Liver (tissue), 3 donors: ENCODE data around the gene MTSS2.

Experiments
- CTCF ChIP-seq: fragments of 150-350 bp; IDR thresholded peaks from 2 replicates; pipeline ENCODE4 v1.5.1; 2017; ENCODE audit warnings: improper control_type of control experiment, low read depth, low read length; ENCODE audit not compliant: missing input control
- EGR1 ChIP-seq, 2 donors: IDR thresholded peaks; 2 replicates each; pipeline ENCODE4 v1.6.1; 2016 to 2018; ENCODE audit warnings: antibody characterized with exemption in 2 of 2, low read depth in 2 of 2
- TAF1 ChIP-seq: conservative IDR thresholded peaks from 2 replicates; pipeline ENCODE4 v1.6.1; 2016; ENCODE audit warnings: antibody characterized with exemption, mild to moderate bottlenecking
- donor health status: healthy.
- donor health status: healthy.

GRCh38 chr16:70665806-70666735 is 19.8 kb downstream of the MTSS2 start:
- TF ChIP-seq EGR1 (IDR thresholded peaks at IDR 0.05; ENCODE audit: low read depth in 2 of 2) (no peak), TAF1 (no peak), CTCF (no peak)
